Stimulated activated CD4-positive, alpha-beta T cell treated with anti-CD3 and anti-CD28 coated beads, Interleukin-12 subunit alpha, Interleukin-12 subunit beta, amount 100 ng/mL, for 4 hours (primary cell): ENCODE measurements around the gene NPEPL1.
"Not testable (repeated sequence)": the region's sequence is repeated elsewhere in the genome, so short reads cannot be mapped to it uniquely, and the experiment has no call there.

Source experiments
- DNase-seq: peaks from one replicate; pipeline ENCODE4 v3.0.0-alpha.2; 2020

NPEPL1 gene

GRCh38 chr20:58715391-58715800 lies 22.8 kb downstream of the NPEPL1 start:
- no peak for DNase-seq

GRCh38 chr20:58715801-58716475 lies 23.3 kb downstream of the NPEPL1 start:
- DNase-seq, result no peak

DNA sequence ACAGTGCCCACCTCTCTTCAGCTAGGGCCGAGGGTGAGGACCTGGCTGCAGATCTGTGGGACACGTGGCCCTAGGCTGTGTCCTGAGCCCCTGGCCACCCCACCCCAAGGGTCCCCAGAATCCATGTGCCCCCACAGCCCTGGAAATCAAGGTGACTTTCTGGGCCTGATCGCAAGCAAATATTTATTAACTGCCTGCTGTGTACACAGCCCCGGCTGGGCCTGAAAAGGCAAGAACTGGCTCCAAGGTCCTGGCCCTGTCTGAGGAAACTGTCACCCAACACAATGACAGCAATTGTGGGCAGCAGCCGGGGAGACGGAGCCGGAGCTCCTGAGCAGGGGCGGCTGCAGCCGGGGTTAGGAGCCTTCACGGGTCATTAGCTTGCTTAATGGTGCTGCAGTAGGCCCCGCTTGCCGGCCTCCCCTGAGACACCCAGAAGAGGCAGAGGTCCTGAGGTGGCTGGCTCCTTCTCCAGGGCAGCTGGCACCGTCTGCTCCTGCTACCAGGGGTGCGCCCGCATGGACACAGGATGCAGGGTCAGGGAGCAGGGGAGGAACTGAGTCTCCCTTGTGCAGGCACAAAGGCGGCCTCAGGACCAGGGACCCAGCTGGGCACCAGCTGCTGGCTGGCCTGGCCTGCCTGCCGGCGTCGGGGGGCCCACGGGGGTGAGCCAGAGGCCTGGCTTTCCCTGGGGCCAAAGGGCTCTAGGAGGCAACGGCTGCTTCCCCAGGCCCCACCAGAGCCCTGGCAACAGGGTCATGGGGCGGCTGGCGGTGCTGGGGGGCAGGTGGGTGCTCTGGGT lies 24.1 kb downstream of the NPEPL1 start:
- no peak for DNase-seq

- DNase-seq, result no peak
Measured at GRCh38 chr20:58717278-58718091, 24.9 kb downstream of the NPEPL1 start.

- DNase-seq, result no peak
Measured at GRCh38 chr20:58718121-58718563, 25.5 kb downstream of the NPEPL1 start.

DNA sequence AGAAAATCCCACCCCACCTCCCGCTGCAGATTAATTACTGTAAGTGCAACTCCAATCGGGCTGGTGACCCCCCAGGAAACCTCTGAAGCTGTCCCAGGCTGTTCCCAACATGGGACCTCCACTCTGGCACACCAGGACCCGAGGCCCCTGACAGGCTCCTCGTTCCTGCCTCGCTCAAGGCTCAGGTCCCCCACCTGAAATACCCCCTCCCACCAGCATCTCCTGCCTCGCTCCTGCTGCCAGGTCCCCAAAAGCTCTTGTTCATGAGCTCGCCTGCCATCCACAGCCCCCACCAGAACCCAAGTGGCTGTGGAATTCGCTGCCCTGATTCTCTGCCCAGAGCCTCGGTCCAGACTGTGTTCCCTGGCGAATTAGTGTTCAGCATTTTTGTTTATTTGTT lies 26.1 kb downstream of the NPEPL1 start:
- no peak for DNase-seq

DNA sequence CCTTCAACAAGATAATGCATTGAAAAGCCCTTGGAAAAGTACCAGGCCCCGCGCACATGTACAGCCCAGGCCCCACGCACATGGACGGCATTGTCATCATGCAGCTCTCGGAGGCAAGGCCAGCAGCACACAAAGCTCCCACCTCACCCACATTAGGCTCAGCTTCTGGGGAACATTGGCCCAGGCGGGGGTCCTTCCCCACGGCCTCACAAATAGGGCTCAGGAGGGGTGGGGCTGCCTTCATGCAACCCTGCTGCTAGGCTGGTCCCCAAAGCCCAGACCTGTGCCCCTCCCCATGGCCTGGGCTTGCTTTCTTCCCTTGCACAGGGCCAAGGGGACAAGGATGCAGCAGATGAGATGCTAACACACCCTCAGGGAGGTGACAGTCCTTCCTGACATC lies 26.7 kb downstream of the NPEPL1 start:
- DNase-seq, result no peak

DNA sequence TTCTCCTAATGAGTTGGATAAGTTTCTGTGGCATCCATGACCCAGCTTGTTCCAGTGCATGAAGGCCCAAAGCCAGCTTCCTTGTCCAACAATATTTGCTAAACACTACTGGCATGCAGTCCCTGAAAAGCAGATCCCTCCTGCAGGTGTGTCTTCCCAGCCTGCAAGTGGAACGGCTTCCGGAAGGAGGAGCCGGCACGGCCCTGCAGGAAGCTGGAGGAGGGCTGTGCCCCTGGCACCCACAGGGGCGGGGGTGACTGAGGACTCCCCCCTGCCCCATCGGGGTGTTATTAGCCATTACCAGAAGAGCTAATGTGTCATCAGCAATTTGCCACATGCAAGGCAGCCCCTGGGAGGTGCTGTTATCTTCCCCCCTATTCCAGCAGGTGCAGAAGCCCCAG lies 27.4 kb downstream of the NPEPL1 start:
- no peak for DNase-seq

DNA sequence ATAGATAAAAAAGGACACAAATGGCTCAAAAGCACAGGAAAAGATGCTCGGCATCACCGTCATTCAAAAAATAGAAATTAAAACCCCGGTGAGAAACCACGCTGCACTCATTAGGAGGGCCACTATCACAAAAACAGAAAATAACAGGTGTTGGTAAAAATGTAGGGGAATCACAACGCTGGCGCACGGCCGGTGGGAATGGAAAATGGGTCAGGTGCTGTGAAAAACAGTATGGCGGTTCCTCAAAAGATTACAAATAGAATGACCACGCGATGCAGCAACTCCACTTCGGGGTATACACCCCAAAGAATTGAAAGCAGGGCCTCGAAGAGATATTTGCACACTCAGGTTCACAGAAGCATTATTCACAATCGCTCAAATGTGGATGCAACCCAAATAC lies 28.3 kb downstream of the NPEPL1 start:
- no peak for DNase-seq

DNA sequence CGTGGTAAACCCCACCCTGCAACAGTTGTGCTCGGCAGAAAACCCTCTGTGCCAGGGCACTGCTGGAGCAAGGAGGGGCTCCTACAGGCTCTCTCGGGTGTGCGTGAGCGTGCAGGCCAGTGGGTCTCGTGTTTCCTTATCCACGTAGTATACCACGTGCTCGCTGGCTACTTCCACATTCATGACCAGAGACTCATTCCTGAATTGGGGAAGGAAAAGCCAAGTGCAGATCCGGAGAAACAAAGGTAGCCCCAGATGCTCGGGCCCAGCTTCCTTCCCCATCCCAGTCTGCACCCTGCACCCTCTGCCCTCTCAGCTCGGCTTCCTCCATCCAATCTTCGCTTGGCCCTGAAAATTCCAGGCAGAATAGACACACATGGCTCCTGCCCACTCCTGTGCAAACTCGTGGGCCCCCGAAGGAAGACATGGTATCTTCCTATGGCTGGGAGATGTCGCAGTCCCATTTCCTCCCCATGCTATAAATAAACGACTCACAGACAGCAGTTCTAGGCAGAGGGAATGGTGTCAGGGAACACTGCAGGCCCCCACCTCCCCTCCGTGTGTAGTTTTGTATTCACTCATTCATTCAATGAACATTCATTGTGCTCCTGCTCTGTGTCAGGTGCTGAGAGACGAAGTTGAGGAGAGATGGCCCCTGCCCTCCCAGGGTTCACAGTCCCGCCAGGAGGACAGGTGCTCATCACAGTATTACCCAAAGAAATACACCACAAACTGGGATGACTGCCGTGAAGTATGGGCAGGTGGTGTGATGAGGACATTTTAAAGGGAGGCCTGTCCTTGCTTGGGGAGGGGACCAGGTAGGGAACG lies 29.6 kb downstream of the NPEPL1 start:
- DNase-seq, result no peak

DNA sequence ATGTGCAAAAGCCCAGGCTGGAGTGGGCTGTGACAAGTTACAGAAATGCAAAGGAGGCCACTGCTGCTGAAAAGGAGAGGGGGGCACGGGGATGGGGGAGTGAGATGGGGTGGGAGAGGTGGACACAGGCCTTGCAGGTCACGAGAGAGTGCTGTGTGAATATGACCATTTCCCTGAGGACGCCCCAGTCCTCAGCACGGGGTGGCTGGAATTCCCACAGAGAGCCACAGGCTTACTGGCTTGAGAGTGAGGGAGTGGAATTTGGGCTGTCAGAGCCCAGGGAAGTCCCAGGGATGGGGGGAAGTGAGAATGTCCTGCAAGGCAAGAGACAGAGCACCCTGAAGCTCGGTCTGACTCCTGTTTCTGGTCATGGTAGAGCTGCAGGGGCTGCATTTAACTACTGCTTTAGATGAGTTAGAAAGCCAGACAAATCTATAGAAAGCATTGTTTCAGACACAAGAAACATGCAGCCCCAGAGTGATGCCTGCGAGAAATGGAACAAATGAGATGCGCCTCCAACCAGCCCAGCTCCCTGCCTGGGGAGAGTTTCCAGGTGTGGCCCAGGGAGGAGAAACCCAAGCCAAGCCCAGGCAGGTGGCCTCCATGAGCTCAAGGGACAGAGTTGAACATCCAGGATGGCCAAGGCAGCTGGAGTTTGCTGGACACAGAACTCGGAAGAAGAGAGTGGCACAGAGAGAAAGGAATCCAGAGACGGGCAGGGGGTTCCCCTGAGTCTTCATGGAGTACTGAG lies 30.5 kb downstream of the NPEPL1 start:
- no peak for DNase-seq

DNA sequence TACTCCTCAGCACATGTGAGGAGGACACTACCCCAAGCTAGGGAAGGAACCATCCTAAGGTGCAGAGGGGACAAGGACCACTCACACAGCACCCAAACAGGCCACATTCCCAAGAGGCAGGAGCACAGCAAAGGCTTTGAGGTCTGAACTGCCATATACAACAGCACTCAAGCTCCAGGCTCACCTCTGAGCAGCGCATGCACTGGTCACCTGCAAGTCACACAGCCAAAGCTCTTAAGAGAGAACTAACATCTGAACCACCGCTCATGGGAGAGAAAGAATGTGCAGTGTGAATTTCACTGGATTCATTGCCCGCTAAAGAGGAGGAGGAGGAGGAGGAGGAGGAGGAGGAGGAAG lies 31.0 kb downstream of the NPEPL1 start:
- DNase-seq, result no peak

DNA sequence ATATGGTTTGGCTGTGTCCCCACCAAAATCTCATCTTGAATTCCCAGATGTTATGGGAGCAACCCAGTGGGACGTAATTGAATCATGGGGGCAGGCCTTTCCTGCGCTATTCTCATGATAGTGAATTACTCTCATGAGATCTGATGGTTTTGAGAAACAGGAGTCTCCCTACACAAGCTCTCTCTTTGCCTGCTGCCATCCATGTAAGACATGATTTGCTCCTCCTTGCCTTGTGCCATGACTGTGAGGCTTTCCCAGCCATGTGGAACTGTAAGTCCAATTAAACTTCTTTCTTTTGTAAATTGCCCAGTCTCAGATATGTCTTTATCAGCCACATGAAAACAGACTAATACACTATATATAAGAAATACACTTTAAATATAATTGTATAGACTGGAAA lies 33.6 kb downstream of the NPEPL1 start:
- not testable (repeated sequence) for DNase-seq

DNA sequence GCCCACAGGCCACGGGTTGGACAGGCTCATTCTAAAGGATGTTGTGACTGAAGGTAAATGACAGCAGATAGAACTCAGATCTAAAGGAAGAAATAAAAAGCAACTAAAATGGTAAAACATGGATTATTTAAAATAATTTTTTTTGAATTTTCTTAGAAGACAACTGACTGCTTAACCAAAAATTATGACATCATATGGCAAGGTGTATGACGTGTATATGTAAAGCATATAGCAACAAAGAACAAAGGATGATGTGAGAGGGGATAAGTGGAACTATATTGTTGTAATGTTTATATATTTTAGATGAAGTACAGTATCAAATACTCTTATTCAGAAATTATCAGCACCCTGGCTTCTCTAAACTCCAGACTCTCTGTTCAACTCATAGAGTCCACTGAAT lies 38.6 kb downstream of the NPEPL1 start:
- DNase-seq, result no peak

DNA sequence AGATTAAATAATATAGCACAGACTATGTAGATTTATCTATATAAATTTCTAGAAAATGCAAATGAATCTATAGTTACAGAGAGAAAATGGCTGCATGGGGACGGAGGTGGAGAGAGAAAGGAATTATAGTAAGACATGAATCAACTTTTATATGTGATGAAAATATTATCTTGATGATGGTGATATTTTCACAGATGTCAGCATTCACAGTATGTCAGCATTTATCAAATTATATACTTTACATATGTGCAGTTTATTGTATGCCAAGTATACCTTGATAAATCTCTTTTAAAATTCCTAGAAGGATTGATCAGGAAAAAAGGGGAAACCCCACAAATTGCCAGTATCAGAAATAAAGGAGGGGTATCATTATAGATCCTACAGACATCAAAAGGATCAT lies 44.6 kb downstream of the NPEPL1 start:
- DNase-seq, result no peak

GRCh38 chr20:58740356-58741308 lies 48.0 kb downstream of the NPEPL1 start:
- DNase-seq, result no peak

DNA sequence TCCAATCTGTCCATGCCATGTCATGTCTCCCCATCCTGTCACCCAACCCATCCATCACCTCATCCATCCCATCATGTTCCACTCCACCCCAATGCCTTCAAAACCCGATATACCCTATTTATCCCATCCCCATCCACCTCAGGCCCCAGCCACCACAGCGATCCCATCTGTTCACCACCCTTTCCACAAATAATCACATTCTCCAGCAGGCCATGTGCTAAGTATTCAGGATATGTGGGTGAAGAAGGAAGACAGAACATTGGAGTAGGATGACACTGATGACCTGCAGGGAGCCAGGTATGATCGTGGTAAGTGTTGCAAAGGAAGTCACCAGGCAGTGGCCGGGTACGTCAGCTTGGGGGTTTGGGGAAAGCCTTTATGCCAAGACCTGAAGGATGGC lies 48.8 kb downstream of the NPEPL1 start:
- no peak for DNase-seq

DNA sequence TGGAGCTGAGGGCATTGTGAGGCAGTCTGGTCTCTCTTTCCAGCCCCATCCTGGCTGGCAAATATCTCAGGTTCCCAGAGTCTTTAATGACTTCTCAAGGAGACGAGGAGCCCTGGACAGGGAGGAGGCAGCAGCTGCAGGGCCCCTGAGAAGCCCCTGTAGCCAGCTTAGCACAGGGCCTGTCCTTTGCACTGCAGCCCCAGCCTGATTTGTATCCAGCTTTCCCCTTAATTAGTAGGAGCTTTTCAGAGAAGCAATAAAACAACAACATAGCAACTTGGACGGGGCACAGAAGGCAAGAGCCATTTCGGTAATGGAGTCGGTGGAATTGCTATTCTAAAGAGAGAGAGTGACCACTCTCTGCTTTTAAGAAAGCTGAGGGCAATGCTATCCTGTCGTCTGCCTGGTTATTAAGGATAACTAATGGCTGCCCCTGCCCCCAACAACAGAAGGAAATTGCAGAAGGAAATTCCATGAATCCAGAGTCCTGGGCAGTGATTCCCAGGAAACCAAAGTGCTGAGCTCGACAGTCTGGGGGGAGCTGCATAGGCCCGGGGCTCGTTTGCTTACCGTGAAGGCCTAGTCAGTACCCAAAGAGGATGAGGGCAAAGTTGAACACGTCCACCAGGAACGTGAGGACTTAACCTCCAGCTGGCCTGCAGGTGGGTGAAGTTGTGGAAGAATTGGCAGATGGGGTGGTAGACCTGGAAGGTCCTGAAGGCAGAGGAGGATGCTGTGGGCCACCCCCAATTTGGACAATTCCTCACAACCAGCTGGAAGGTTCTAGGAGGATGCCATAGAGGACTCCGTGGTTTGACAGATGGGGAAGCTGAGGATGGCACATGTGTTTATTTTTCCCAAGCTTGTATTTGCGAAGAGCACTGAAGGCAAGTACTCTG lies 50.3 kb downstream of the NPEPL1 start:
- DNase-seq, result no peak

DNA sequence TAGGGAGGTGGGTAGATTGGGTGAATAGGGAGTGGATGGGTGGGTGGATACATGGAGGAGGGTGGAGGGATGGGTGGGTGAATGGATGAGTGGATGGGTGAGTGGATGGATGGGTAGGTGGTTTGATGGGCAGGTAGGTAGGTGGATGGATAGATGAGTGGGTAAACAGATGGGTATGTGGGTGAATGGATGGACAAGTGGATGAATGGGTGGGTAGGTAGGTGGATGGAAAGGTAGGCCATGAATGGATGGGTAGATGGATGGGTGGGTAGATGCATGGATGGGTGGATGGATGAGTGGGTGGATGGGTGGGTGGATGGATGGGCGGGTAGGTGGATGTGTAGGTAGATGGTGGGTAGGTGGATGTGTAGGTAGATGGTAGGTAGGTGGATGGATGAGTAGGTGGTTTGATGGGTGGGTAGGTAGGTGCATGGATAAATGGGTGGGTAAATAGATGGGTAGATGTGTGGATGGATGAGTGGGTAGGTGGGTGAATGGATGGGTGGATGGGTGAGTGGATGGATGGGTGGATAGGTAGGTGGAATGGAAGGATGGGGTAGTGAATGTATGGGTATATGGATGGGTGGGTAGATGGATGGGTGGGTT lies 51.4 kb downstream of the NPEPL1 start:
- no peak for DNase-seq
